Sigmoid colon (tissue), 7 donors: ENCODE measurements around the gene ITGA1. TPM values are rescaled to one million over a fixed set of nuclear protein-coding genes. Genes with fewer than 3 reads are reported as not detected.

Experiments used
- DNase-seq: peaks from one replicate; pipeline ENCODE4 v3.0.0-alpha.2; 2019
- H3K27ac ChIP-seq, 4 donors: fragments of 200-600 bp; sonication (generic); one replicate each; pipeline ENCODE4 v1.5.1; 2016 to 2019; ENCODE audit warnings: mild to moderate bottlenecking in 1 of 4
- H3K27me3 ChIP-seq, 3 donors: fragments of 200-600 bp; sonication (generic); one replicate each; pipeline ENCODE4 v1.5.1; 2019; ENCODE audit warnings: mild to moderate bottlenecking in 1 of 3
- H3K36me3 ChIP-seq, 4 donors: fragments of 200-600 bp; sonication (generic); one replicate each; pipeline ENCODE4 v1.5.1; 2016 to 2019
- H3K4me1 ChIP-seq, 4 donors: fragments of 200-600 bp; sonication (generic); one replicate each; pipeline ENCODE4 v1.5.1; 2017 to 2019
- H3K4me3 ChIP-seq, 4 donors: fragments of 200-600 bp; sonication (generic); one replicate each; pipeline ENCODE4 v1.5.1; 2017 to 2019; ENCODE audit warnings: mild to moderate bottlenecking in 2 of 4, moderate library complexity in 1 of 4
- H3K9me3 ChIP-seq, 4 donors: fragments of 200-600 bp in 3 of 4; sonication (generic) in 3 of 4; one replicate each; pipeline versions ENCODE4 v1.5.1 to v1.6.1; 2013 to 2019
- CTCF ChIP-seq, 4 experiments: fragments of 450-650 bp in 3 of 4; fragments of 200-600 bp in 1 of 4; IDR thresholded peaks; one replicate each; pipeline ENCODE4 v1.5.1; 2016 to 2019; ENCODE audit warnings: antibody characterized with exemption in 4 of 4, mild to moderate bottlenecking in 3 of 4, moderate library complexity in 2 of 4
- EP300 ChIP-seq, 4 donors: sonication (generic); formaldehyde crosslinking; IDR thresholded peaks; one replicate each; pipeline ENCODE4 v1.6.1; 2017; ENCODE audit warnings: antibody characterized with exemption in 4 of 4
- POLR2A ChIP-seq, 2 donors: fragments of 450-650 bp; IDR thresholded peaks; one replicate each; pipeline ENCODE4 v1.6.1; 2016; ENCODE audit warnings: antibody characterized with exemption in 2 of 2, mild to moderate bottlenecking in 2 of 2, moderate library complexity in 2 of 2
- POLR2AphosphoS5 ChIP-seq, 4 donors: sonication (generic); formaldehyde crosslinking; IDR thresholded peaks; one replicate each; pipeline ENCODE4 v1.6.1; 2017; ENCODE audit warnings: antibody characterized with exemption in 4 of 4
- WGBS, 2 donors: extraction: QIAGEN DNeasy Blood & Tissue Kit; methylation state at CpG; one replicate each; pipeline ENCODE4 v1.1.7; 2013; 5-methylcytosine and 5-hydroxymethylcytosine counted together
- intact Hi-C: fragments of 100-400 bp; cut with DNase I; formaldehyde crosslinking; loops from one replicate; pipeline ENCODE4 v1.15.1; 2023
- polyA plus RNA-seq, 3 donors: library from polyadenylated mRNA; stranded (reverse); fragments of 200-250 nt; gene quantifications; one replicate each; pipeline ENCODE4 v1.2.3, GENCODE V29; 2013
- total RNA-seq, 4 donors: library from RNA; depleted of rRNA; stranded (reverse); fragments of >200 nt; gene quantifications; one replicate each; pipeline ENCODE4 v1.1.0, GENCODE V29; 2016
- donor health status: healthy with polysubstance abuse.
- donor health status: Bipolar disorder and iron deficiency.
- donor health status: healthy.

The ITGA1 gene
- total and polyA plus RNA-seq, 7 donors: 1.8 to 511 (median 162) TPM

GRCh38 chr5:52990528-52990925, 202.8 kb downstream of the ITGA1 start:
- intact Hi-C loops: no loop called here
- 19 to 62% methylated on average over 4 of the region's 4 CpGs for WGBS, 2 donors
- H3K27ac ChIP-seq: peak overlapping the region in 1 of 4 donors; percentile 76

GRCh38 chr5:52993367-52993766, 205.7 kb downstream of the ITGA1 start:
- Histone ChIP-seq H3K4me1 (peaks cover 0 to 21% (median 13%) of the 10 kb centered on the region in 4 donors), H3K27me3 (peaks cover 0 to 7% (median 0%) of the 10 kb centered on the region in 3 donors), H3K27ac (no peak overlapping the region), H3K36me3 (no peaks in the 10 kb centered on the region), H3K9me3 (no peaks in the 10 kb centered on the region), H3K4me3 (no peak overlapping the region)
- DNase-seq: no peak
- 70 to 94% methylated on average over 2 of the region's 2 CpGs for WGBS, 2 donors
- TF ChIP-seq EP300 (IDR thresholded peaks at IDR 0.05): no peak
- no peak for TF ChIP-seq POLR2A (IDR thresholded peaks at IDR 0.05)
- no peak for TF ChIP-seq CTCF (IDR thresholded peaks at IDR 0.05)
- TF ChIP-seq POLR2AphosphoS5 (IDR thresholded peaks at IDR 0.05): no peak
- intact Hi-C loops: no loop called here

More at GRCh38 chr5:52990528-52990925, 202.8 kb downstream of the ITGA1 start:
- TF ChIP-seq POLR2A (IDR thresholded peaks at IDR 0.05): no peak
- no peak for TF ChIP-seq EP300 (IDR thresholded peaks at IDR 0.05)
- TF ChIP-seq CTCF (IDR thresholded peaks at IDR 0.05): no peak
- no peak for TF ChIP-seq POLR2AphosphoS5 (IDR thresholded peaks at IDR 0.05)
- Histone ChIP-seq H3K4me3 (peak overlapping the region in 1 of 4 donors; percentile 56), H3K4me1 (peaks cover 0 to 21% (median 13%) of the 10 kb centered on the region in 4 donors), H3K9me3 (no peaks in the 10 kb centered on the region), H3K36me3 (no peaks in the 10 kb centered on the region), H3K27me3 (peaks cover 0 to 7% (median 0%) of the 10 kb centered on the region in 3 donors)
- no peak for DNase-seq

- Histone ChIP-seq H3K9me3 (no peaks in the 10 kb centered on the region), H3K36me3 (no peaks in the 10 kb centered on the region), H3K4me1 (peaks cover 0 to 14% (median 7%) of the 10 kb centered on the region in 4 donors), H3K27ac (no peak overlapping the region), H3K4me3 (no peak overlapping the region), H3K27me3 (peaks cover 0 to 7% (median 0%) of the 10 kb centered on the region in 3 donors)
- 93 to 99% methylated on average over 1 of the region's 1 CpG for WGBS, 2 donors
- no peak for DNase-seq
- TF ChIP-seq EP300 (IDR thresholded peaks at IDR 0.05) (no peak), CTCF (IDR thresholded peaks at IDR 0.05) (no peak), POLR2A (IDR thresholded peaks at IDR 0.05) (no peak), POLR2AphosphoS5 (IDR thresholded peaks at IDR 0.05) (no peak)
- intact Hi-C loops: no loop called here
Observed at GRCh38 chr5:52994266-52994665, 206.6 kb downstream of the ITGA1 start.

- TF ChIP-seq POLR2AphosphoS5 (IDR thresholded peaks at IDR 0.05) (no peak), EP300 (IDR thresholded peaks at IDR 0.05) (no peak), POLR2A (IDR thresholded peaks at IDR 0.05) (no peak), CTCF (IDR thresholded peaks at IDR 0.05) (no peak)
- Histone ChIP-seq H3K4me3 (no peak overlapping the region), H3K9me3 (no peaks in the 10 kb centered on the region), H3K27me3 (peaks cover 0 to 7% (median 0%) of the 10 kb centered on the region in 3 donors), H3K36me3 (no peaks in the 10 kb centered on the region), H3K4me1 (peaks cover 0 to 6% (median 2%) of the 10 kb centered on the region in 4 donors), H3K27ac (no peak overlapping the region)
- intact Hi-C loops: no loop called here
- DNase-seq: no peak
- 95 to 98% methylated on average over 1 of the region's 1 CpG for WGBS, 2 donors
Observed at GRCh38 chr5:52995095-52995494, 207.4 kb downstream of the ITGA1 start.

GRCh38 chr5:52995914-52996313, 208.2 kb downstream of the ITGA1 start:
- Histone ChIP-seq H3K4me1 (no peaks in the 10 kb centered on the region), H3K4me3 (no peak overlapping the region), H3K27ac (no peak overlapping the region), H3K9me3 (no peaks in the 10 kb centered on the region), H3K27me3 (peaks cover 0 to 7% (median 0%) of the 10 kb centered on the region in 3 donors), H3K36me3 (no peaks in the 10 kb centered on the region)
- 74 to 92% methylated on average over 1 of the region's 1 CpG for WGBS, 2 donors
- DNase-seq: no peak
- intact Hi-C loops: no loop called here
- TF ChIP-seq CTCF (IDR thresholded peaks at IDR 0.05): no peak
- no peak for TF ChIP-seq POLR2A (IDR thresholded peaks at IDR 0.05)
- TF ChIP-seq POLR2AphosphoS5 (IDR thresholded peaks at IDR 0.05): no peak
- TF ChIP-seq EP300 (IDR thresholded peaks at IDR 0.05): no peak
